HPDE6-E6E7 (cell line): ENCODE measurements around the gene NPTX1.
A peak's percentile ranks its signal among the peaks of the same experiment; 100 is the strongest.

Source experiments
- DNase-seq: peaks from one replicate; pipeline ENCODE4 v3.0.0; 2011; ENCODE audit warnings: missing footprints; ENCODE audit errors: extremely low spot score

The NPTX1 gene

GRCh38 chr17:80426671-80427326, 49.6 kb downstream of the NPTX1 start:
- DNase-seq = peak; percentile 85

GRCh38 chr17:80425835-80426426, 50.5 kb downstream of the NPTX1 start:
- DNase-seq = no peak

- no peak for DNase-seq
Observed at GRCh38 chr17:80424878-80425765, 51.3 kb downstream of the NPTX1 start.

GRCh38 chr17:80424261-80424660, 52.1 kb downstream of the NPTX1 start:
- DNase-seq = no peak

GRCh38 chr17:80423536-80424225, 52.7 kb downstream of the NPTX1 start:
- DNase-seq = no peak

- DNase-seq = no peak
Observed at GRCh38 chr17:80422981-80423380, 53.4 kb downstream of the NPTX1 start.

- DNase-seq = no peak
Observed at GRCh38 chr17:80422276-80422675, 54.1 kb downstream of the NPTX1 start.

- DNase-seq = no peak
Observed at GRCh38 chr17:80421381-80422090, 54.9 kb downstream of the NPTX1 start.

GRCh38 chr17:80419255-80419654, 57.2 kb downstream of the NPTX1 start:
- no peak for DNase-seq

GRCh38 chr17:80418589-80418988, 57.8 kb downstream of the NPTX1 start:
- DNase-seq = no peak
